ENCODE results near the gene DCST2.

The DCST2 gene

DNA sequence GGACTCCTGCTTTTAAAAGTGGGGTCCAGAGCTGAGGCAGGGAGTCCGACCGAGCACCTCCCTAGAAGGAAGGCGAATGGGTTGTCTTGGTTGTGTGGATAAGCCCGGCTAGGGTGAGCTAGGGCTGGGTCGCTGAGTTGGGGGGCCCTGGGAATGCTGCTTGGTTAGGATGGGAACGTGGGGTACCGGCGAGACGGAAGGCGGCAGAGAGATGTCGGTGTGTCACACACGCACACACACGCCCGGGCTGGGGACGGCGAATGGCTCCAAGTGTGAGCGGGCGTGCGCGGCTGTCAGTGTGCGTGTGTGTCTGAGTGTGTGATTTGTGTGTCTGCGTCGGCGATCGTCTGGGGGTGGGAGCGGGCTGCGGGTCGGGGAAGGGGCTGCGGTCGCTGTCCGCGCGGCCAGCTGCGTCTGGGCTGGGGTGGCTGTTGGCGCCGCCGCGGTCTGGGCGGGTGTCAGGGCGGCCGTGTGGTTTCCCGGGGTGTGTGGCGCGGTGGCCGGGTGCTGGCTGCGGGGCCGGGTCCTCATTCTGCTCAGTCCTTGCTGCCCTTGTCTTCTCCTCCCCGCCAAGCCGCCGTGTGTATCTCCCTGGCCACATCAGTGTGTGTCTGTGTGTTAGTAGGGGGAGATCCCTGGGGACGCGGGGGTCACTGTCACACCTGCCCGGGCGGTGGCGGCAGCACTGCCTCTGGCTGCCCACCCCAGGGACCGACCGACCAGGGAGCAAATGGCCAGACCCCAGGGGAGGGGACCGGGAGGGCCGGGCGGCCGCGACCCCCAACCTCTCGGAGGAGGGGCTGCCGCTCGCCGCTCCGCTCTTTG, 46.1 kb upstream of the DCST2 start:
- DNase-seq: peak; percentile 73
- Histone ChIP-seq H3K27ac (no peak overlapping the region), H3K4me3 (ENCODE audit: low read depth, low read length) (peak overlapping the region; percentile 67), H3K27me3 (ENCODE audit: insufficient read depth, low read depth, severe bottlenecking) (peaks cover 36% of the 10 kb centered on the region), H3K9me3 (ENCODE audit: severe bottlenecking) (no peaks in the 10 kb centered on the region), H3K36me3 (no peaks in the 10 kb centered on the region)
- TF ChIP-seq, protein P1, sequence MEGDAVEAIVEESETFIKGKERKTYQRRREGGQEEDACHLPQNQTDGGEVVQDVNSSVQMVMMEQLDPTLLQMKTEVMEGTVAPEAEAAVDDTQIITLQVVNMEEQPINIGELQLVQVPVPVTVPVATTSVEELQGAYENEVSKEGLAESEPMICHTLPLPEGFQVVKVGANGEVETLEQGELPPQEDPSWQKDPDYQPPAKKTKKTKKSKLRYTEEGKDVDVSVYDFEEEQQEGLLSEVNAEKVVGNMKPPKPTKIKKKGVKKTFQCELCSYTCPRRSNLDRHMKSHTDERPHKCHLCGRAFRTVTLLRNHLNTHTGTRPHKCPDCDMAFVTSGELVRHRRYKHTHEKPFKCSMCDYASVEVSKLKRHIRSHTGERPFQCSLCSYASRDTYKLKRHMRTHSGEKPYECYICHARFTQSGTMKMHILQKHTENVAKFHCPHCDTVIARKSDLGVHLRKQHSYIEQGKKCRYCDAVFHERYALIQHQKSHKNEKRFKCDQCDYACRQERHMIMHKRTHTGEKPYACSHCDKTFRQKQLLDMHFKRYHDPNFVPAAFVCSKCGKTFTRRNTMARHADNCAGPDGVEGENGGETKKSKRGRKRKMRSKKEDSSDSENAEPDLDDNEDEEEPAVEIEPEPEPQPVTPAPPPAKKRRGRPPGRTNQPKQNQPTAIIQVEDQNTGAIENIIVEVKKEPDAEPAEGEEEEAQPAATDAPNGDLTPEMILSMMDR (IDR thresholded peaks at IDR 0.05; ENCODE audit: low read depth, low read length): no peak; the same call in 1 of the 2 replicates

DNA sequence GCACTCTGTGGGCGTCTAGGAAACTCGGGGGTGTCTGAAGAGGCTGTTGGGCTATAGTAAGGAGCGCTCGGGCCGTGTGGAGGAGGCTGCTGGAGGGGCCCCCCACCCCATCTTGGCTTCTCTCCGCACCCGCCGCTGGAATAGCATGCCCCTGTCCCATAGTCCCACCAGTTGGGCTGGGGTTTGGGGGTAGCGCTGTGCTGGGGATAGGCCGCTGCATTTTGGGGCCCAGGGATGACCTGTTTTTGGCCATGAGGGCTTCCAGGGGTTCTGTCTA, 45.6 kb upstream of the DCST2 start:
- TF ChIP-seq, protein P1 (IDR thresholded peaks at IDR 0.05; ENCODE audit: low read depth, low read length): no peak
- no peak for DNase-seq
- Histone ChIP-seq H3K4me3 (ENCODE audit: low read depth, low read length) (peak overlapping the region; percentile 67), H3K9me3 (ENCODE audit: severe bottlenecking) (no peaks in the 10 kb centered on the region), H3K27ac (no peak overlapping the region), H3K36me3 (no peaks in the 10 kb centered on the region), H3K27me3 (ENCODE audit: insufficient read depth, low read depth, severe bottlenecking) (peaks cover 36% of the 10 kb centered on the region)

DNA sequence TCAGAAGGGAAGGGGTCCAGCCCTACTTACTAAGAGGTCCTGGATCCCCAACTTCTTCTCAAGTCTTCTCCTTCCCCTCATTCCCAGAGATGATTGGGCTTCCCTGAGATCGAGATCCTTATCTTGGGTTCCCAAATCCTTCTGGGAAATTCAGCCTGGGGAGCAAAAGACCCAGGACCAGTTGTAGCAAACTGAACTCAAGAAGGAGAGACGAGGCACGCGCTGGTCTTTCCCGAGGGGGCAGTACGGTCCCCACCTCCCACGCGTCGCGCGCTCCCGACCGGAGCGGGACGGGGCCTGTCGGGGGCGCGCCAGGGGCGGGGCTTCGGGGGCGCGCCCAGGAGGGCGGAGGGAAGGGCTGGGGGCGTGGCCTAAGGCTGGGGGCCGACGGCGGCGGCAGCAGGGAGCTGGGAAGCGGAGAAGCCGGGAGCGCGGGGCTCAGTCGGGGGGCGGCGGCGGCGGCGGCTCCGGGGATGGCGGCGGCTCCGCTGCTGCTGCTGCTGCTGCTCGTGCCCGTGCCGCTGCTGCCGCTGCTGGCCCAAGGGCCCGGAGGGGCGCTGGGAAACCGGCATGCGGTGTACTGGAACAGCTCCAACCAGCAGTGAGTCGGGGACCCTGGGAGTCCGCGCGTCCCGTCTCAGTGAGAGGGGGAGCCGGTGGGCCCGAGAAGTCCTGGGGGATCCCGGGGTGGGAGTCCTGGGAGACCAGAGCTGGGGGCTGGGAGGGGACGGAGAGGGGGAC, 45.1 kb upstream of the DCST2 start, which contains the start of gene EFNA3:
EFNA3 (plus strand) TSS at position 369 of the 741 bp plus-strand sequence; CDS start at position 474, 105 bp downstream.
- TF ChIP-seq, protein P1 (IDR thresholded peaks at IDR 0.05; ENCODE audit: low read depth, low read length): no peak

DNA sequence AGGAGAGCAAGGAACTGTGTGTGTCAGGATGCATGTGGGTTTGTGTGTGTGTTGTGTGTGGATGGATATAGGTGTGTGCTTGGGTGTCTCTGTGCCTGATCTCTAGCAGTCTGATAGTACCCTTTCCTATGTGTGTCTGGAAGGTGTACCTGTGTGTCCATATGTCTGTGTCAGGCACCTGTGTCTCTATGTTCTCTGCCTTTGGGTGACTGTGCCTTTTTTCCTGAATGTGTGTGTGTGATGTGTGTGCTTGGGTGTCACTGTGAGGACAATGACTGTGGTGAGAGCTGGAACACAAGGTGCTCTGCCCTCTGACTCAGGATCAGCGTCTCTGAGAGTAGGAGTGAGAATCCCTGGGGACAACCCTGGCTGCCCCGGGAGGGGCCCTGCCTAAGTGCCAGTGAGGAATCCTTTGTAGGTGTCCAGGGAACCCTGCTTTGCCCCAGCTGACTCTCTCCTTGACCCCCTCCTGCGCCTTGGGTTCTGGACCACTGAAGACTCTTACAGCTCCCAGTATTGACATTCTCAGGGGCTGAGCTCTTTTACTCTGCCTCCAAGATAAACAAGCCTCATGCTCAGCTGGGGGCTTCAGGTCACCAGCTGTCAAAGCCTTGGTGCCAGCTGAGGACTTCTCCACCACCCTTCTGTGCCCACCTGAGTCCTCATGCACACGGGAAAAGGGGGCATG, 44.3 kb upstream of the DCST2 start:
- H3K36me3 ChIP-seq: no peaks in the 10 kb centered on the region
- H3K4me3 ChIP-seq (ENCODE audit: low read depth, low read length): peak overlapping the region; percentile 46
- no peaks in the 10 kb centered on the region for H3K9me3 ChIP-seq (ENCODE audit: severe bottlenecking)
- DNase-seq: peak; percentile 57
- TF ChIP-seq, protein P1 (IDR thresholded peaks at IDR 0.05; ENCODE audit: low read depth, low read length): no peak
- peaks cover 32% of the 10 kb centered on the region for H3K27me3 ChIP-seq (ENCODE audit: insufficient read depth, low read depth, severe bottlenecking)
- peak overlapping the region; percentile 15 for H3K27ac ChIP-seq

More for the DNA sequence above, 45.1 kb upstream of the DCST2 start, which contains the start of gene EFNA3:
- Histone ChIP-seq H3K27me3 (ENCODE audit: insufficient read depth, low read depth, severe bottlenecking) (peaks cover 36% of the 10 kb centered on the region), H3K9me3 (ENCODE audit: severe bottlenecking) (no peaks in the 10 kb centered on the region), H3K4me3 (ENCODE audit: low read depth, low read length) (peak within 1 kb of the TSS; percentile 67), H3K27ac (peak within 1 kb of the TSS; percentile 15), H3K36me3 (no peaks in the 10 kb centered on the region)
- DNase-seq: peak; percentile 96

DNA sequence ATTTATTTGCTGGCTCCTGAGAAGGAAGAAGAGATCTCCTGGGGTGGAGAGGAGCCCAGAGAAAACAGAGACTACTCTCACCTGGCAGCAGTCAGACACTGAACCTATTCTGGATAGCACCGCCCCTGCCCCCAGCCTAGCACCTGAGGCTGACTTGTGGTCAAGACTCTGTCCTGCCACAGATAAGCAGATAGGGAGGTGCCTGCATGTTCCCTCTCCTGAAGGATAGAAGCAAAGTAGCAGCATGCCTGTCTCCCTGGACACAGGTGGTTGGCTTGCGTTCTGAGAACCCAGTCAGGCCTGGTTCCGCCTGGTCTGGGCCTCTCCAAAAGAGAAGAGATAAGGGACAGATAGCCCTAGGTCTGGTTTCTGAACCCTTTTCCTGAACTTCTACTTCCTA, 43.8 kb upstream of the DCST2 start:
- Histone ChIP-seq H3K27me3 (ENCODE audit: insufficient read depth, low read depth, severe bottlenecking) (peaks cover 29% of the 10 kb centered on the region), H3K9me3 (ENCODE audit: severe bottlenecking) (no peaks in the 10 kb centered on the region)
- TF ChIP-seq, protein P1 (IDR thresholded peaks at IDR 0.05; ENCODE audit: low read depth, low read length): no peak

More for the DNA sequence above, 43.8 kb upstream of the DCST2 start:
- DNase-seq: no peak
- Histone ChIP-seq H3K27ac (no peak overlapping the region), H3K36me3 (no peaks in the 10 kb centered on the region), H3K4me3 (ENCODE audit: low read depth, low read length) (no peak overlapping the region)

All from WERI-Rb-1 (cell line).